Measurements from ENCODE around the gene TMUB1. TPM values are rescaled to one million over a fixed set of nuclear protein-coding genes. Genes with fewer than 3 reads are reported as not detected.

TMUB1 gene
- total and polyA plus RNA-seq, 2 donors (not counting 3 experiments of a cell fraction or from before 2014, with no cell fraction given) = 41.3 to 45.3 TPM

DNA sequence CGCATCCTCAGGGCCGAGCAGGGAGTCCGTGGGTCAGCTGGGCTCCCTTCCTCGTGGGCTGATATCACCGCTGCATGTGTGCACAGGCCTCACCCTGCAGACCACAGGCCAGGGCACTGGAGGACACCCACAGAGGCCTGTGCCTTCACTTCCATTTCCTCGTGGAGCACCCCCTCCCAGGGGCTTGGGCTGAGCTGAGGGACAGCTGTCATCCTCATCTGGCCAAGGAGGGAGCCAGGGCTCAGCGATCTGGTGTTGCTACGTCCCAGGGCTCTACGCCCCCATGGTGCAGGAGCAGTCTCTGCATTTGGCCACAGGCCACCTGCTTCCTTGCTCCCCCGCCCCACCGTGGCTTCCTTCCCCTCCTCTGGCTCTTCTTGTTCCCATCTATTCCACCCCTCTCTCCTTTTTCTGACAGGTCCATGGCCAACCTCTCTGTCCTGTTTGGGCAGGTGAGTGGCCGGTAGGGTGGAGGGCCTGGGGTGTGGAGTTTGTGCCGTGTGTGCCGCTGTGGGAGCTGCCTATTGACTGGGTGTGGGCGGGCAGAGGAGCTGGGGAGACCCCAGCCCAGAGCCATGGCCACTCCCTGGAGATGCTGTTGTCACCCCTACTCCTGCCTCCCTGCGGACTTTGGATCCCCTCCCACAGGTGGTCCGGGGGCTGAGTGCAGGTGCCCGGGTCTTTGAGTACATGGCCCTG lies 43.3 kb downstream of the TMUB1 start:
- Histone ChIP-seq H3K9me3 (replicated peaks; ENCODE audit: control insufficient read depth, insufficient read depth, low read length) (no peaks in the 10 kb centered on the region), H2AFZ (ENCODE audit: low read depth, low read length) (no peak overlapping the region), H3K79me2 (ENCODE audit: control insufficient read depth, insufficient read depth, low read length) (no peaks in the 10 kb centered on the region), H3K27ac (ENCODE audit: insufficient read depth, low read depth, low read length) (peak overlapping the region; percentile 85), H3K36me3 (ENCODE audit: control insufficient read depth in 2 of 2, extremely low read depth in 1 of 2, insufficient read depth in 2 of 2, low read length in 2 of 2) (peaks cover 0 to 8% of the 10 kb centered on the region in 2 experiments), H3K9ac (replicated peaks; ENCODE audit: extremely low read depth, insufficient read depth, low read length) (peak overlapping the region; percentile 52), H4K20me1 (replicated peaks; ENCODE audit: control insufficient read depth, extremely low read depth, insufficient read depth, low read length) (no peaks in the 10 kb centered on the region), H3K4me2 (ENCODE audit: insufficient read depth, low read length) (no peak overlapping the region), H3K4me1 (ENCODE audit: control insufficient read depth, extremely low read depth, insufficient read depth, low read length) (peaks cover 20% of the 10 kb centered on the region), H3K4me3 (replicated peaks in 1 of 3; ENCODE audit: insufficient read depth in 1 of 3, low read depth in 1 of 3, low read length in 3 of 3) (no peak overlapping the region), H3K9me1 (replicated peaks; ENCODE audit: control insufficient read depth, extremely low read depth, insufficient read depth, low read length) (no peaks in the 10 kb centered on the region), H3K27me3 (ENCODE audit: control insufficient read depth in 2 of 2, insufficient read depth in 2 of 2, low read length in 2 of 2) (no peaks in the 10 kb centered on the region)
- ChIA-PET CTCF (interaction anchor here (1.0 to 2.0 kb wide), 10 partner anchors 9 to 77 kb away, joined by 3 to 8 read pairs (median 5); partner anchors contain the start of gene ABCB8), POLR2A (no interaction called here)
- dilution Hi-C loops (cut with MboI; ENCODE audit: extremely low pct_ligation_motif_present, low sequenced_read_pairs) (no loop called here), intact Hi-C loops (cut with micrococcal nuclease) (loop anchor here (1.0 to 2.0 kb wide), 4 partner anchors 11 to 49 kb away; partner anchors contain the start of gene ABCB8)
- no TSS peak for BruUV-seq (replicated peaks)
- FAIRE-seq (peak; percentile 4), DNase-seq (ENCODE audit: low read depth, low spot score) (no peak)
- TF ChIP-seq, protein P1, sequence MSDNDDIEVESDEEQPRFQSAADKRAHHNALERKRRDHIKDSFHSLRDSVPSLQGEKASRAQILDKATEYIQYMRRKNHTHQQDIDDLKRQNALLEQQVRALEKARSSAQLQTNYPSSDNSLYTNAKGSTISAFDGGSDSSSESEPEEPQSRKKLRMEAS (IDR thresholded peaks at IDR 0.05; ENCODE audit: insufficient read depth, insufficient read length) = no peak
- no peak for TF ChIP-seq MYC (IDR thresholded peaks at IDR 0.05; ENCODE audit: low read depth, low read length)
- TF ChIP-seq POLR2A (IDR thresholded peaks at IDR 0.05; ENCODE audit: low read depth, low read length) = no peak
- TF ChIP-seq, protein P2, sequence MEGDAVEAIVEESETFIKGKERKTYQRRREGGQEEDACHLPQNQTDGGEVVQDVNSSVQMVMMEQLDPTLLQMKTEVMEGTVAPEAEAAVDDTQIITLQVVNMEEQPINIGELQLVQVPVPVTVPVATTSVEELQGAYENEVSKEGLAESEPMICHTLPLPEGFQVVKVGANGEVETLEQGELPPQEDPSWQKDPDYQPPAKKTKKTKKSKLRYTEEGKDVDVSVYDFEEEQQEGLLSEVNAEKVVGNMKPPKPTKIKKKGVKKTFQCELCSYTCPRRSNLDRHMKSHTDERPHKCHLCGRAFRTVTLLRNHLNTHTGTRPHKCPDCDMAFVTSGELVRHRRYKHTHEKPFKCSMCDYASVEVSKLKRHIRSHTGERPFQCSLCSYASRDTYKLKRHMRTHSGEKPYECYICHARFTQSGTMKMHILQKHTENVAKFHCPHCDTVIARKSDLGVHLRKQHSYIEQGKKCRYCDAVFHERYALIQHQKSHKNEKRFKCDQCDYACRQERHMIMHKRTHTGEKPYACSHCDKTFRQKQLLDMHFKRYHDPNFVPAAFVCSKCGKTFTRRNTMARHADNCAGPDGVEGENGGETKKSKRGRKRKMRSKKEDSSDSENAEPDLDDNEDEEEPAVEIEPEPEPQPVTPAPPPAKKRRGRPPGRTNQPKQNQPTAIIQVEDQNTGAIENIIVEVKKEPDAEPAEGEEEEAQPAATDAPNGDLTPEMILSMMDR (IDR thresholded peaks at IDR 0.05; ENCODE audit: extremely low read depth in 1 of 2, insufficient read depth in 1 of 2, low read depth in 1 of 2, low read length in 2 of 2) = no peak
- TF ChIP-seq GATA2 (IDR thresholded peaks at IDR 0.05; ENCODE audit: insufficient read depth, insufficient read length, low read depth, low read length) = no peak
- no peak for TF ChIP-seq FOS (IDR thresholded peaks at IDR 0.05; ENCODE audit: borderline replicate concordance, insufficient read depth, low read length)
- no peak for TF ChIP-seq JUN (IDR thresholded peaks at IDR 0.05; ENCODE audit: borderline replicate concordance, insufficient read depth, insufficient read length, low read depth)

Data from endothelial cell of umbilical vein (primary cell).